ENCODE measurements around the gene MDM1.
A peak's percentile ranks its signal among the peaks of the same experiment; 100 is the strongest.

MDM1 gene

GRCh38 chr12:68331869-68332727 is at the start of gene MDM1:
TSS of gene MDM1 (minus strand) at chr12:68332362. CDS start at chr12:68332245, 117 bp downstream.
- CTCF ChIA-PET = interaction anchor here (0.7 to 0.8 kb wide), 2 partner anchors 109 to 209 kb away, joined by 3 to 4 read pairs; no protein-coding TSS in a partner anchor
- POLR2A ChIA-PET (ENCODE audit: low non-redundant PET) = interaction anchor here (0.5 kb wide), 1 partner anchor 61 kb away, joined by 3 read pairs; no protein-coding TSS in a partner anchor
- peak within 1 kb of the TSS; percentile 65 for H3K27ac ChIP-seq
- no peak for TF ChIP-seq CTCF (conservative IDR thresholded peaks at IDR 0.05; ENCODE audit: low read depth)
- peak; percentile 95 for DNase-seq (ENCODE audit: low spot score)

GRCh38 chr12:68381476-68382219 is 49.5 kb upstream of the MDM1 start:
- DNase-seq (ENCODE audit: low spot score) = no peak

GRCh38 chr12:68378872-68379606 is 46.9 kb upstream of the MDM1 start:
- H3K27ac ChIP-seq = no peak overlapping the region
- no peak for TF ChIP-seq CTCF (conservative IDR thresholded peaks at IDR 0.05; ENCODE audit: low read depth)
- CTCF ChIA-PET = interaction anchor here (0.8 kb wide), 1 partner anchor 181 kb away, joined by 3 read pairs; no protein-coding TSS in a partner anchor
- no peak for DNase-seq (ENCODE audit: low spot score)
- POLR2A ChIA-PET (ENCODE audit: low non-redundant PET) = no interaction called here

More at GRCh38 chr12:68381476-68382219, 49.5 kb upstream of the MDM1 start:
- CTCF ChIA-PET = interaction anchor here (0.6 kb wide), 1 partner anchor 473 kb away, joined by 3 read pairs; no protein-coding TSS in a partner anchor
- POLR2A ChIA-PET (ENCODE audit: low non-redundant PET) = no interaction called here
- no peak for TF ChIP-seq CTCF (conservative IDR thresholded peaks at IDR 0.05; ENCODE audit: low read depth)
- no peak overlapping the region for H3K27ac ChIP-seq

- CTCF ChIA-PET = interaction anchor here (0.5 kb wide), 1 partner anchor 34 kb away, joined by 4 read pairs; no protein-coding TSS in a partner anchor
- H3K27ac ChIP-seq = no peak overlapping the region
- DNase-seq (ENCODE audit: low spot score) = no peak
- POLR2A ChIA-PET (ENCODE audit: low non-redundant PET) = no interaction called here
- no peak for TF ChIP-seq CTCF (conservative IDR thresholded peaks at IDR 0.05; ENCODE audit: low read depth)
These were observed 45.7 kb upstream of the MDM1 start for GRCh38 chr12:68377881-68378280.

DNA sequence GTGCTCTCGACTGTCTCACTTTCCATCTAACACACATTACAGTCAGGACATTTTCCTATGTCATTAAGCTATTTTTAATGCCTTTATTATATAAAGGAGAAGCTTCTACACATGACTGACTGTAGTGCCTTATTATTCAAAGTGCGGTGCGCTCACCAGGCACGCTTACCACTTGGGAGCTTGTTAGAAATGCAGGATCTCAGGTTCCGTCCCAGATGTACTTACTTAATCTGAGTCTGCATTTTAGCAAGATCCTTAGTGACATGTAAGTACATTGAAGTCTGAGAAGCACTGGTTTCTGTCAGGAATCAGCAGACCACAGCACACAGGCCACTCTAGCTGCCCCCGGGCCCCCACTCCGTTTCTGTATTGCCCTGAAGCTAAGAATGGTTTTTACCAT is 44.7 kb upstream of the MDM1 start:
- no peak for DNase-seq (ENCODE audit: low spot score)
- TF ChIP-seq CTCF (conservative IDR thresholded peaks at IDR 0.05; ENCODE audit: low read depth) = no peak
- ChIA-PET CTCF (interaction anchor here (0.6 kb wide), 2 partner anchors 8 to 230 kb away, joined by 4 read pairs; no protein-coding TSS in a partner anchor), POLR2A (ENCODE audit: low non-redundant PET) (no interaction called here)
- no peak overlapping the region for H3K27ac ChIP-seq
